Medulla oblongata (tissue), 1 donor: Measurements from ENCODE around the gene NGFR.

Experiments
- DNase-seq: peaks from one replicate; pipeline ENCODE4 v3.0.0-alpha.2; 2015; ENCODE audit errors: extremely low spot score

The NGFR gene

DNA sequence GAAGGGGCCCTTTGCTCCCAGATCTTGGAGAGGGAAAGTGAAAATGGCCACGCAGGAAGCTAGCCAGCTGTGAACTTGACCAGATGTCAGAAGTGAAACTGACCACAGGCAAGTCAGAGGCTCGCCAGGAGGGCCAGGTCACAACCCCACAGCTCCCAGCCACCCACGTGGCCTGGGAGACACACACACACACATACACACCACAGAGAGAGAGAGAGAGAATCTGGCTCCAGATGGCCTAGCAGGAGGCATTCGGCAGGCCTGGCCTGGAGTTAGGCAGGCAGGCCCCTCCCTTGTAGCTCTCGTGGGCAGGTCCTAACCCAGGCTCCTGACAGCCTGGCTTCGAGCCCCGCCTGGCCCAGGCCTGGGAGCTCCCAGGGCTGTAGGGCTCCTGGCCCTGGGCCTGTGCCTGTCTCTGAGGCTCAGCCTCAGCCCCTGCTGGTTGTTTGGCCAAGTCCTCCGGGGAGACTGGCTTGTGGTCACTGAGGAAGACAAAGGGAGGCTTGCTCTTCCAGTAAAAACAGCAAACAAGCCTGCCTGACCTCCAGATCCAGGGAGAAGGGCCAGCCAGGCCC lies 20.2 kb downstream of the NGFR start:
- DNase-seq, result peak; percentile 91

DNA sequence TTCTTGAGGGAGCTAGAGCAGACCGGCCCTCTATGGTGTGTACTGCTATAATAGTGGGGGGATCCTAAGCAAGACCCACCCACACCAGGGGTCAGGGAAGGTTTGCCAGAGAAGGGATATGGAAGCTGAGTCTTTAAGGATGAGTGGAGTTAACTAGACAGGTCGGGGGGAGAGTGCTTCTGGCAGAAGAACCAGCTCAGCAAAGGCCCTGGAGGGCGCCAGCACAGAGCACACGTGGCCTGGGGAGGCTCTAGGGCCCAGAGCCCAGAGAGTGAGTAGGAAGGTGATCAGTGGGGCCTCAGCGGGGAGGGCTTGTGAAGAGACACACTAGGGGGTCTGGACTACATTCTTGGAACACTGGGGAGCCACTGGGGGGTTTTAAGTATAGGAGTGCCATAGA lies 21.1 kb downstream of the NGFR start:
- DNase-seq, result peak; percentile 45

DNA sequence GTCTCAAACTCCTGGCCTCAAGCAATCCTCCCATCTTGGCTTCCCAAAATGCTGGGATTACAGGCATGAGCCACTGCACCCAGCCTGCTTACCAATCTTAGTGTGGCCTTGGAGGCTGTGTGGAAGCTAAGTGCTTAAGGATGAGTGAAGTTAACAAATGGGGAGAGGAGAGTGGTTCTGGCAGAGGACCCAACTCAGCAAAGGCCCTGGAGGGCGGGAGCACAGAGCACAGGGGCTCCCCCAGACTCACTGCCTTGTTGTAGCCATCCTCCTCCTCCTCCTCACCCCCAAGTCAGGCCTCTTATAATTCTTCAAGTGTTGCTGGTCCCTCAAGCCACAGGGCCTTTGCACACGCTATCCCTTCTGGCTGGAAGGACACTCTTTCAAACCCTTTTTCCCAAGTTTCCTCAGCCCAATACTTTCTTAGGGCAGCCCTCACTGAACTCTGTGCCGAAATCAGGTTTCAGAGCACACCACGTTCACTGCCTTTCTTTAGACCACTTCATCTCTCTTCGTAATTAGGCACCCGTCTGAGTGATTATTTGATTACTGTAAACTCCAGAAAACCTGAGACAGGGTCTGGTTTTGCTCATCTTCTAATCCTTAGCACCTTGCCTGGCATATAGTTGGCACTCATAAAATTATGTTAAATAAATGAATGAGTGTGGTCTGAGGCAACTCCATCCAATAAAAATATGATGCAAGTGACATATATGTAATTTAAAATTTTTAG lies 23.4 kb downstream of the NGFR start:
- no peak for DNase-seq

- DNase-seq, result no peak
These were observed 24.7 kb downstream of the NGFR start for GRCh38 chr17:49519781-49520180.

GRCh38 chr17:49520386-49521087 lies 25.4 kb downstream of the NGFR start:
- no peak for DNase-seq

- DNase-seq, result no peak
These were observed 26.0 kb downstream of the NGFR start for GRCh38 chr17:49521088-49521450.

GRCh38 chr17:49521471-49522356 lies 26.6 kb downstream of the NGFR start:
- DNase-seq, result no peak

DNA sequence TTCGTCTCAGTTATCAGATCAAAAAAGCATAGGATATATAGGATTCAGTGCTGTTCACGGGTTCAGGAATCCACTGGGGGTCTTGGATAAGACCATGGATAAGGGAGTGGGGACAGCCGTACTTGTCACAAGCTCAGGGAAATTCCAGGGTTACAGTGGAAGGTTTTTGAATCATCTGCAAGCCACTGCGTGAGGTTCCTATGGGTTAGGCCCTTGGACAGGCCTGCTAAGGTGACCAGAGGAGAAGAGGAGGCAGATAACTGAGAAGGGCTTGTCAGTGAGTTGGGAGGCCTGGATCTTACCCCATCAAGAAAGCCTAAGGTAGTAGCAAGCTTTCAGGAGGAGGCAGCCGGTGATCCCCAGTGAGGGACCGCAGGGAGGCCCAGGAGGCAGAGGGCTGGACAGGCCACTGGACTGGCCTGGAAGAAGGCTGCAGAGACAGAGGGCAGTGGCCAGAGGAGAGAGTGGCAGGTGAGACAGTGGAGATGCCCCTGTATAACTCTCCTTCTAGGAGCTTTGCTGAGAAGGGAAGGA lies 27.3 kb downstream of the NGFR start:
- DNase-seq, result no peak

- DNase-seq, result no peak
These were observed 28.1 kb downstream of the NGFR start for GRCh38 chr17:49523196-49523595.

- no peak for DNase-seq
These were observed 28.8 kb downstream of the NGFR start for GRCh38 chr17:49523706-49524472.

- no peak for DNase-seq
These were observed 29.6 kb downstream of the NGFR start for GRCh38 chr17:49524473-49525359.

DNA sequence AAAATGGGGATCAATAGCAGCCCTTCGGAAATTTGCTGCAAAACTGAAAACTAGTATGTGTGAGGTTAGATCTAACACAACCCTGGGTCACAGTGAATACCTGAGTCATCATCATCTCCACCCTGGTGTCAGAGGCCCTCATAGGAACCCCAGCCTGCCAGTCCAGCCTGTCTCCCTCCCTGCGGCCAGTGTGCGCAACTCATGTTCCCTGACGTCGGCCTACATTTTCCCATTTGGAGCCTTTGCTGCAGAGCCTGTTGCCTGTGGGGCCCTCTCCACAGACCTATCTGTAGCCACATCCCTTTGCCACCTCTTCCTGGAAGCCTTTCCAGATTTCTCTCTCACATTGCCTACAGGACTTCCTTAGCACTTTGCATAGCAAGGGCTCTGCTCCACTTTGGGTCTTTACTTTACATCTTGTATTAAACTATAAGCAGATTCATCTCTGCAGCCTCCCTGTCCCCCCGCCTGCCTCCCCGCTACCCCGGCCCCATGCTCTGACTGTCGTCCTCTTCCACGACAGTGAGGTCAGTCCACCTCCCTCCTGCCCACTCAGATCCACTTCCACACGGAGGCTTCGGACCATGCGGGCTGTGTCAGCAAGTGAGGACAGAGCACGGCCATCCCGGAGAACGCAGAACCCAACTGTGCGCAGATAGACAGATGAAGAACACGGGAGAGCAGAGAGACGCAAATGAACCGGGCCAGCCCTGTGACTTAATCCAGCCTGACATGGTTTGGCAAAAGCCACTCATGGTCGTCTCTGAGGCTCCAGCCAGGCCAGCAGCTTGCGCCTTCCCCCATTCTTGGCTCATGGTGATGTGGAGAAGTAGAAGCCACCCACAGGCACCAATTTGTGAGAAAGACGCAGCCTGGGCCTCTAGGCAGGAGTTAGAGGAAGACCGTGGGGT lies 31.0 kb downstream of the NGFR start:
- peak; percentile 9 for DNase-seq

DNA sequence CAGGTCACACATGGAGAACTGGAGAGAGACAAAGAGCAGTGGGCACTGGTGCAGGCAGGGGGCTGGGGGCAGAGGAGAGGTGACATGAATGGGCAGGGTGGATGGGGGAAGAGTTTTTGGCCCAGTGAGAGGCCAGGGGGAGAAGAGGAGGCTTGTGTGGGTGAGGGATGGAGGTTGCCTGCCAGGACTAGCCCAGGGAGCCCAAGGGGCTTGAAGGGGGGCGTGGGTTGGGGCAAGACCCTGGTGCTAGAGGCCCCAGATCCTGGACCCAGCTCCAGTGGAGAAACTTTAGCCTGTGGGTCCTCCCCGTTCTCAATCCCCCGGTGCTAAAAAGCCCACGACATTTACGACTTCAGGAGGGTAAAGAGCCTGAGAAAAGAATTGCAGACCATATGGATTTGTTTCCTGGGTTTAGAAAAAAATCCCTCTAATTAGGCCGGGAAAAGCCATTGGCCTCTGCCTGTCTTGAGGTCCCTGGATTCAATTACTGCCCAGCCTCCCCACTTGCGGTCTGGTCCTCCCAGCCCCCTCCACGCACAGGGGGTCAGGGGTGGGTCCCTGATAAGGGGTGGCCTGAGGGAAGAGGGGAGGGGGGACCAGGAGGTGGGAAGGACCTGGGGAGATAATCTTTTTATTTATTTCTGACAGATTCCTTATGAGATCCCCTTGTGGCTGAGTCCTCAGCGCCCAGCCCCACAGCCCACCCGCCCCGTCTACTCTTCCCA lies 33.0 kb downstream of the NGFR start:
- no peak for DNase-seq

DNA sequence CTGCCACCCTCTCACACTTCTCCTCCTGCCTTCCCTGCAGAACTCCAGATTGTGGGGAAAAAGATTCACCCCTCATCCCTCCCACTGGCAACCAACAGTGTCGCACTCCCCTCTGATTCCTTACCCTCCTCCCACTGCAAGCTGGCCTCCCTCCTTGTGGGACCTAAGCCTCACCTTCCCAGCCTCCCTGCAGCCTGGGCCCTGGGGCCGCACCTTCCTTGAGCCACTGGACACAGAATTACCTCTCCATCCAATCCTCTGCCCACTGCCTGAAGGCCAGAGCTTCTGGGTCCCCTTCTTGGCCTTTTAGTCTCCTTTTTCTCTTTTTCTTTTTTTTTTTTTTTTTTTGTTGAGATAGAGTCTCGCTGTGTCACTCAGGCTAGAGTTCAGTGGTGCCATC lies 33.9 kb downstream of the NGFR start:
- DNase-seq, result no peak

GRCh38 chr17:49530118-49530517 lies 35.0 kb downstream of the NGFR start:
- DNase-seq, result no peak

DNA sequence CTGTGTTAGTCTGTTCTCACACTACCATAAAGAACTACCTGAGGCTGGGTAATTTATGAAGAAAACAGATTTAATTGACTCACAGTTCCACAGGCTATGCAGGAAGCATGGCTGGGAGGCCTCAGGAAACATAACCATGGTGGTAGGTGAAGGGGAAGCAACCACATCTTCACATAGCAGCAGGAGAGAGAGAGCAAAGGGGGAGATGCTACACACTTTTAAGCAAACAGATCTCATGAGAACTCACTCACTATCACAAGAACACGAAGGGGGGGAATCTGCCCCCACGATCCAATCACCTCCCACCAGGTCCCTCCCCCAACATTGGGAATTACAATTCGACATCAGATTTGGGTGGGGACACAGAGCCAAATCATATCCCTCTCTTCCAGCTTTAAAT lies 48.8 kb downstream of the NGFR start:
- DNase-seq, result no peak

DNA sequence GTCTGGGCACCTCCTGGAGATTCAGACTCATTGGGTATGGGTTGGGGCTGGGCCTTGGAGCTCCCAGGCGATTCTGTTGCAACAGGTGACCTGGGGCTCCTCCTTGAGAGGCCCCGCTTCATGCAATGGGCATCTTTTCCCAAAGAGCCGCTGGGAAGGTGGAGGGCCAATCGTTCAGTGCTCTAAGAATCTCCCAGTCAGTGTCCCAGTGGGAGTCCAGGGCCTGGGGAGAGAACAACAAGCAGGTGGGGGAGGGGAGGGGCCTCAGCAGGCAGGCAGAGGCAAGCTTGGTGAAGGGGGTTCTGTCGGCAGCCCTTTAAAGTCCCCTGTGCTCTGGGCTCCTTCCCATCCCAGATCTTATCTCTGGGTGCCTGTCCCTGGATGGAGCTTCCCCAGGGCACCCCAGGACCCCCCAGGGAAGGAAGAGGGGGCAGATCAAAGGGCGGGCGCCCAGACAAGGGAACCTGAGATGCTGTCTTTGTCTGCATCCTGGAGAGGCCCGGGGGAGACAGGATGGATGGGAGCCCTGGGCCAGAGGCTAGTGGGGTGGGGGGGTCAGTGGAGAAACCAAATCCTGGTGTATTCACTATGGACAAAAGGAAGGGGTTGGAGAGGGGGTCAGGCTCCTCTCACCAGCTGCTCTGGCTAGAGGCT lies 50.0 kb downstream of the NGFR start:
- DNase-seq, result no peak
